ENCODE measurements around the gene OPRM1.

- TF ChIP-seq CTCF (IDR thresholded peaks at IDR 0.05) (no peak), POLR2A (IDR thresholded peaks at IDR 0.05) (no peak)
Observed at GRCh38 chr6:154218301-154218700, 179.3 kb downstream of the OPRM1 start.

All from ovary (tissue), 3 donors.